NT2/D1 (cell line): ENCODE measurements around the gene CAMK1D.

ENCODE experiments used
- DNase-seq: peaks from one replicate; pipeline ENCODE4 v3.0.0-alpha.2; 2011; ENCODE audit warnings: low read depth, low spot score
- H3K27me3 ChIP-seq: 2 replicates; pipeline ENCODE4 v1.6.0; 2011; ENCODE audit warnings: mild to moderate bottlenecking; ENCODE audit not compliant: insufficient read length, insufficient read depth
- H3K36me3 ChIP-seq: 2 replicates; pipeline ENCODE4 v1.6.1; 2011; ENCODE audit warnings: mild to moderate bottlenecking, low read length, mixed read lengths; ENCODE audit not compliant: insufficient read depth, insufficient read length
- H3K4me1 ChIP-seq: 2 replicates; pipeline ENCODE4 v1.5.1; 2011; ENCODE audit not compliant: insufficient read depth, insufficient read length
- H3K4me3 ChIP-seq: 2 replicates; pipeline ENCODE4 v1.5.1; 2011; ENCODE audit warnings: low read depth; ENCODE audit not compliant: insufficient read length
- H3K9ac ChIP-seq: 2 replicates; pipeline ENCODE4 v1.6.0; 2011; ENCODE audit warnings: low read depth; ENCODE audit not compliant: insufficient read length
- H3K9me3 ChIP-seq: 2 replicates; pipeline ENCODE4 v1.5.1; 2011; ENCODE audit warnings: mild to moderate bottlenecking, low read length; ENCODE audit not compliant: insufficient read depth
- SUZ12 ChIP-seq: IDR thresholded peaks from 2 replicates; pipeline ENCODE4 v1.6.1; 2011; ENCODE audit not compliant: insufficient read length, insufficient read depth; ENCODE audit errors: extremely low read depth
- YY1 ChIP-seq: IDR thresholded peaks from 2 replicates; pipeline ENCODE4 v1.6.1; 2011; ENCODE audit not compliant: insufficient read length, insufficient read depth
- ZNF274 ChIP-seq: IDR thresholded peaks from 2 replicates; pipeline ENCODE4 v1.6.1; 2011; ENCODE audit warnings: mild to moderate bottlenecking, low read depth, low read length

The CAMK1D gene

GRCh38 chr10:12645449-12645848 lies 296.1 kb downstream of the CAMK1D start:
- no peak for DNase-seq
- Histone ChIP-seq H3K4me1 (no peaks in the 10 kb centered on the region), H3K4me3 (no peak overlapping the region), H3K27me3 (no peaks in the 10 kb centered on the region), H3K9me3 (no peaks in the 10 kb centered on the region), H3K9ac (no peak overlapping the region), H3K36me3 (no peaks in the 10 kb centered on the region)
- TF ChIP-seq SUZ12: no peak
- no peak for TF ChIP-seq YY1
- no peak for TF ChIP-seq ZNF274

GRCh38 chr10:12649012-12649584 lies 299.8 kb downstream of the CAMK1D start:
- TF ChIP-seq YY1 (no peak), SUZ12 (no peak), ZNF274 (no peak)
- no peak overlapping the region for H3K9ac ChIP-seq
- H3K4me1 ChIP-seq: no peaks in the 10 kb centered on the region
- no peaks in the 10 kb centered on the region for H3K36me3 ChIP-seq
- H3K4me3 ChIP-seq: no peak overlapping the region
- H3K27me3 ChIP-seq: no peaks in the 10 kb centered on the region
- no peaks in the 10 kb centered on the region for H3K9me3 ChIP-seq
- DNase-seq: no peak

GRCh38 chr10:12650122-12650521 lies 300.8 kb downstream of the CAMK1D start:
- Histone ChIP-seq H3K4me1 (no peaks in the 10 kb centered on the region), H3K4me3 (no peak overlapping the region), H3K9ac (no peak overlapping the region), H3K9me3 (no peaks in the 10 kb centered on the region), H3K36me3 (no peaks in the 10 kb centered on the region), H3K27me3 (no peaks in the 10 kb centered on the region)
- DNase-seq: no peak
- TF ChIP-seq SUZ12 (no peak), ZNF274 (no peak), YY1 (no peak)

- Histone ChIP-seq H3K36me3 (no peaks in the 10 kb centered on the region), H3K27me3 (no peaks in the 10 kb centered on the region), H3K4me1 (no peaks in the 10 kb centered on the region), H3K4me3 (no peak overlapping the region), H3K9me3 (no peaks in the 10 kb centered on the region), H3K9ac (no peak overlapping the region)
- TF ChIP-seq YY1 (no peak), SUZ12 (no peak), ZNF274 (no peak)
- no peak for DNase-seq
Measured at GRCh38 chr10:12650538-12651298, 301.4 kb downstream of the CAMK1D start.

GRCh38 chr10:12655940-12656339 lies 306.6 kb downstream of the CAMK1D start:
- Histone ChIP-seq H3K4me1 (no peaks in the 10 kb centered on the region), H3K9me3 (no peaks in the 10 kb centered on the region), H3K36me3 (no peaks in the 10 kb centered on the region), H3K4me3 (no peak overlapping the region), H3K9ac (no peak overlapping the region), H3K27me3 (no peaks in the 10 kb centered on the region)
- TF ChIP-seq YY1: no peak
- TF ChIP-seq SUZ12: no peak
- no peak for TF ChIP-seq ZNF274
- no peak for DNase-seq

- Histone ChIP-seq H3K9me3 (no peaks in the 10 kb centered on the region), H3K4me1 (no peaks in the 10 kb centered on the region), H3K9ac (no peak overlapping the region), H3K4me3 (no peak overlapping the region), H3K36me3 (no peaks in the 10 kb centered on the region), H3K27me3 (no peaks in the 10 kb centered on the region)
- DNase-seq: peak; percentile 27
- TF ChIP-seq SUZ12 (no peak), YY1 (no peak), ZNF274 (no peak)
Measured at GRCh38 chr10:12656518-12657142, 307.3 kb downstream of the CAMK1D start.

- no peak for DNase-seq
- Histone ChIP-seq H3K9ac (no peak overlapping the region), H3K9me3 (no peaks in the 10 kb centered on the region), H3K27me3 (no peaks in the 10 kb centered on the region), H3K4me1 (no peaks in the 10 kb centered on the region), H3K4me3 (no peak overlapping the region), H3K36me3 (no peaks in the 10 kb centered on the region)
- TF ChIP-seq ZNF274: no peak
- no peak for TF ChIP-seq SUZ12
- no peak for TF ChIP-seq YY1
Measured at GRCh38 chr10:12657489-12657888, 308.1 kb downstream of the CAMK1D start.
